Hindlimb muscle (tissue), 1 donor: ENCODE data around the gene SLC43A1. TPM values are rescaled to one million over a fixed set of nuclear protein-coding genes. Genes with fewer than 3 reads are reported as not detected.
"Not testable (repeated sequence)": the region's sequence is repeated elsewhere in the genome, so short reads cannot be mapped to it uniquely, and the experiment has no call there.

Experiments used
- DNase-seq: peaks from one replicate; pipeline ENCODE4 v3.0.0-alpha.2; 2013
- polyA plus RNA-seq: library from polyadenylated mRNA; unstranded; fragments of 120-200 nt; gene quantifications from one replicate; pipeline ENCODE4 v1.2.1, GENCODE V29; 2013; ENCODE audit not compliant: insufficient read length

SLC43A1 gene
- polyA plus RNA-seq, 1 donor: 19.3 TPM

DNA sequence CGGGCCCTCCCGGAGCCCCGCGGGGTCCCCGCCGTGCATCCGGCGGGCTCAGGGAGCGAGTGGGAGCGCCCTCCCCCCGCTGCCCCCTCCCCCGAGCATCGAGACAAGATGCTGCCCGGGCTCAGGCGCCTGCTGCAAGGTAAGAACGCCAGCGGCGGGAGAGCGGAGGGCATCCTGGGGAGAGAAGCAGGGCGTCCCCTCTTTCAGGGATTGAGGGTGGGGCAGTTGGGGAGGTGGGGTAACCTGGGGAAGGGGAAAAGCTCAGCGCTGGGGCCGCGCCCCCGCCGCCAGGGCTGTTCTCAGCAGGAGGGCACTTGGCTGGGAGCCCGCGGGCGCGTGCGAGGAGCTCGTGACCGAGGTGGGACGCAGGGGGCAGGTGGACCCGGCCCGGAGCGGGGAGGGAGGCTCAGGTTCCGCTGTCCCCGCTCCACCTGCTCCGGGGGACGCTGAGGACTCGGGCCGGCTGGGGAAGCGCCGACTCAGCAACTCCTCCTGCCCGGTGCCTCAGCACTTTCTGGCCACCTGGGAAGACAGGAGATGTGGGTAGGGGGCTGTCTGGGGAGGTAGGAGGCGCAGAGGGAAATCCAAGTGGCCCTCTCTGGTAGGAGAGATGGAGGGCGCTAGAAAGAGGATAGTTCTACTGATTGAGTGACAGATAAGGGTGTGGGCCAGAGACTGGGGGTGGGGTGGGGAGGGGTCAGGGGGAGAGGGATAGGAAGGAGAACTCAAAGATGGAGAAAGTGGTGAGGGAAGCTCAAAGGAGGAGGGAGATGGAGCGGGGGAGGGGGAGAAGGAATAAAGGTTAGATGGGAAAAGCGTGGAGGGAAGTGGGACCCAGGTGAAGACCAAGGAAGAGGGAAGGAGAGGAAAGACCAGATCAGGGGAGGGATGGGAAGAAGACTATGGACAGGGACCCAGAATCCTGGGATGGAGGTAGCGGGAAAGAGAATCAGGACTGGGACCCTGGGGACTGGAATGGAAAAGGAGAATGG, 54.4 kb downstream of the SLC43A1 start:
- no peak for DNase-seq

DNA sequence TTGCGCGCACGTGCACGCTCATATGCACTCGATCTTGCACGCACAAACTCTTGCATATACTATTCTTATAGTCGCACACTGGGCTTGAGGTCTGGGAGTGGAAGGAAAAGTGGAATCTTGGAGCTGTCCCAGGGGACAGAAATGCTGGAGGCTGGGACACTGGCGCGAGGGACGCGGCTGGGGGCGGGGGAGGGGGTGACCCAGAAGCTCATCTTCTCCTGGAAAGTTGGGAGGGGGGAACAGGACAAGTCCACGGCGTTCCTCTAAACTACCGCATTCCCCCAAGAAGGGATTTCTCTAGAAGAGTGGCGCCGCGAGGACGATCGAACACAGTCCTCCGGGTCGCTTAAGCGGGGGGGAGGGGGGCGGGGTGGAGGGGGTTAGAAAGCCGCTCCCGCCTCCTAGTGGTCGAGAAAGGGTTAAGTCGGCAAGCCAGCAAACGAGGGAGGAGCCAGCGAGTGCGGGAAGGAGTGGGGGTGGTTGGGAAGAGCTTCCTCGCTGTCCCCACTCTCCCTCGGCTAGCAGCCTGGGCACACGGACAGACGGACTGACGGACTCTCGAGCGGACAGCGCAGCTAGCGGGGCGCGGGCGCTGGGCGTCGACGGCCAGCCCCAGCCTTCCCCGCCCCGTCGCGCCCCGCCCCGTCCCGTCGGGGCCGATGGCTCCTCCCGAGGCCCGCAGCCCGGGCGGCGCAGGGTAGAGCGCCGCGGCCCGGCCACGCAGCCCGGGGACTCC, 55.3 kb downstream of the SLC43A1 start, which contains the start of gene RTN4RL2:
Gene RTN4RL2, plus strand, starts transcription at position 507 of the 736 bp plus-strand sequence. CDS start 338 bp downstream, outside the sequence.
- no peak for DNase-seq

DNA sequence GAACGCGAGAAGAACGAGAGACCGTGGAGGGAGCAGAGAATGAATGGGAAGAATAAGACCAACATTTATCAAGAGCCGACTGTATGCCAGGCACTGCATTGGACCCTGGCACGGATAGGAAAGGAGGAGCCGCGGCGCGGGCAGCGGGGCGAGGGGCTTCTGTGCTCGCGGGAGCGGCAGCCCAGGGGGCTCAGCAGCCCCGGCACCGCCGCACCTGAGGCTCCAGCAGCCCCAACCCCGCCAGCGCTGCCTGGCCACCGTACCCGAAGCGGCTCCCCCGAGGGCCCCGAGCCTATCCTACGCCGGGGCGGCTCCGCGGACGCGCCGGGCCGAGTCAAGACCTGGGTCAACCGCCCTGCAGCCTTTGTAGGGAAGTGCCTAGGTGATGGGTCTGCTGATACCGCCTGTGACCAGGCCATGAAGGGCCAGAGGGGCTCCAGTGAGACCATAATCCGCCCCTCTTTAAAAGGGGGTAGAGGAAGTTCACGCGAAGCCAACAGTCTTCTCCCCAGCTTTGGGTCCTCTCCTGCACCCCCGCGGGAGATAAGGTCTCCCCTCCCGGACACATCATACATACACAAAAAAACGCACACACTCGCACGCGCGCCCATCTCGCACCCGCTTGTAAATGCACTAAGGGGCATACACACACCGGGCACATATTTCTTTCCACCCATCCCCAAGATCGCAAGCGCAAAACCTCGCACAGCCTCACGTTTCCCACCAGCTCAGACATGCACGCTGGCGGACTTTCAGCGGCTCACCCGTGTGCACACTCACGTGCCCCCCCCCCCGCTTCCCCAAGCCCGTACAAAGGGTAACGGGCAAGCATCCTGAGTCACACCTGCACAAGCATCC, 56.1 kb downstream of the SLC43A1 start:
- DNase-seq: no peak

DNA sequence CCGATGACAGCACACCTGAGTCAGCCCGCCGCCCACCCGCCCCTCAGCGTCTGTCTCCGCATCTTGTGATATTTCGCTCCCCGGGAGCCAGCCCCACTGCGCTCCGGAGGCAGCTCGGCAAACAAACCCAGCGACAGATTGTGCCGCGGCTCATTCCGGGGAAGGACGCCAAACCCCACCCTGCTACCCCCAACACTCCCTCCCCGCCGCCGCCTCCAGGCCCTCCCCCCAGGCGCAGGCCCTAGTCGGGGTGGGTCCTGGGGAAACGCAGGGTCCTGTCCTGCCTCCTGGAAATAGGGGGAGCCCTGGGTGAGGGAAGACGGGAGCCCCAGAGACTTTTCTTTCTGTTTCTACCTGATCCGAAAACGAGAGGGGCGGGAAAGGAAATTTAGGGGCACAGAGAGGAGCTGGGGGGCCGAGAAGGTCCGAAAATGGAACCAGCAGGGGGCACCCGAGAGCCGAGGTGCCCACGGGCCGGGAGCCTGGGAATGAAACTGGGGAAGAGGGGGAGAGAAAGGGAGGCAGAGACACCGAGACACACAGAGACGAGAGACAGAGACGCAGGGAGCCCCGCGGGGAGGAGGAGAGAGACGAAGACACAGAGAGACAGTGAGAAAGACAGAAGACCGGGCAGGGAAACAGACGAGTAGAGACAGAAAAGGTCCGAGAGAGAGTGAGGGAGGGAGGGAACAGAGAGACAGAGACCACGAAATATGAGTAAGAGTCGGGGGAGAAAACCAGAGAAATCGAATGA, 56.9 kb downstream of the SLC43A1 start:
- no peak for DNase-seq

DNA sequence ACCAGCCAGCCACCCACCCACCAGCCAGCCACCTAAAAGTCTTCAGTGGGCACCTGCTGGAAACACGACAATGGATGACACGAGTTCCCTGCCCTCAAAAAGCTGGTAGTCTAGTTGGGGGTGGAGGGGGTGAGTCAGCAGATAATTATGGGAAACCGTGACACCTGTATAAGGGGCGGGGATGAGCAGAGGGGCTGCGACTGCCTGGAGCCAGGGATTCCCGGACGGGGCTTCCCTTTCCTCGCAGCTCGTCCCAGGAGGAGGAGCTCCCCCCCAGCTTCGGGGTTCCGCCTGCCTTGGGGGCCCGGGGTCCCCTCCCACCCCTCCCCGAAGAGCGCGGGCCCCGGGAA, 57.5 kb downstream of the SLC43A1 start:
- DNase-seq: no peak

DNA sequence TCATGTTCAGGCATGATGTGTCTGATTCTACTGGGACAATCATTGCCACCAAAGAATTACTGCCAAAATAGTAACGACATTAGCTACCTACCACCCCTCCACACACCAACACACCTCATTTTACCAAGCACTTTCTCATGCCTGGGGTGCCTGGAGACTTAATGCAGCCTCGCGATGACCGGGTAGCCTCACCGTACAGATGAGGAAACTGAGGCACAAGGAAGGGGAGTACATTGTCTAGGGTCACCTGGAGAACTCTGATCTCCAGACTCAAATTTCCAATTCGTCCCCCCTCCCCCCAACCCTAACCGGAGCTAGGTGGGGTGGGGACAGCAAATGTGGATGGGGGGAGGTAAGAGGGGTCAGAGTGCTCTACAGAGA, 57.9 kb downstream of the SLC43A1 start:
- DNase-seq: no peak

DNA sequence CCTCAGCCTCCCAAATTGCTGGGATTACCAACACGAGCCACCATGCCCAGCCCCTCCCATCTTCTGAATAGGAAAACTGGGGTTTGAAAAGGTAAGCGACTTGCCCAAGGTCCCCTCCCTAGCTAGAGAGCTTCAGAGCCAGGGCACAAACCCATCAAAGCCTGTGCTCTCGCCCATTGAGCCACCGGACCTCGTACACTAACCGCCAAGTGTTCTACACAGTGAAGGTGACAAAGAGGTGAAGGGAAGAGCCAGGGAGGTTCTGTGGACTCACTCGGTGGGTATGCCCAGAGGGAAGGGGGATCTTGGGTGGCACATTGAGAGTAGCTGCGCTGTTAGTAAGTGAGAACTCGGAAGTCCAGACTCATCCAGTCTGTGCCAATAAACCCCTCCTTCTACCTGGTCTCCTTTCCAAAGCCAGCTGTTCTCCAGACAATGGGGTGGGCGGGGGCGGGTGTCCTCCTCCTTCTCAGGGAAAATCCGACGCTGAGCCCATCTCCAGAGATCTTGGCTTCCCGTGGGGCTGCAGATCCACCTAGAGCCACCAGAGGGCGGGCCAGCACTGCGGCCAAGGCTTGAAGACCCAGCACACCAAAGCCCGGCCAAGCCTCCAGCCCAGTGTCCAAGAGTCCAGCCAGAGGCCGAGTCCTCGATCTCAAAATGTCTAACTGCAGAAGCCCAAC, 58.4 kb downstream of the SLC43A1 start:
- peak; percentile 90 for DNase-seq

DNA sequence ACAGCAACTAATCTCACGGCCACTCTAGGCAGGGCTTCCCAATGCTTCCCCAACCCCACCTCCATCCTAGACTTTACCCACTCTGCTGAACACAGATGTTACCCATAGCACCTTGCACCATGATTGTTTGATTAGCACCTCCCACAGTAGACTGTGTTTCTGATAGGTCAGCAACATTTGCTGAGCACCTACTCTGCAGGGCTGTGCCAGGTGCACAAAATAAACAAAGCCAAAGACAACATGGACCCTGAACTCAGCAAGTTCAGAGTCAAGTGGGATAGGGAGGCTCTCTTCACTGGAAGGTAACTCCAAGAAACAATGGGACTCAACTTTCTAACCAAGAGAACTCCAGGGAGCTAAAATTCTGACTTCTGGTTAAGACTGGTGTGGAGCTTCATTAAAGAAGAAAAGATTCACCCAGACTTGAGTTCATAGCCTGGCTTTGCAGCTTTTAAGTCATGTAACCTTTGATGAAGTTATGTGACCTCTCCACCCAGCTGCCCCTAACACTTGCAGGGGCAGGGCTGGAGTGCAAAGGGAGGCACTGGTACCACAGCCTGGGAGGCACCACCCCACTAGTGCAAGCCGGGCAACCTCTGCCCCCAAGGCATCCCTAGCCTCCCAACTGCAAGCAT, 61.8 kb downstream of the SLC43A1 start:
- no peak for DNase-seq

DNA sequence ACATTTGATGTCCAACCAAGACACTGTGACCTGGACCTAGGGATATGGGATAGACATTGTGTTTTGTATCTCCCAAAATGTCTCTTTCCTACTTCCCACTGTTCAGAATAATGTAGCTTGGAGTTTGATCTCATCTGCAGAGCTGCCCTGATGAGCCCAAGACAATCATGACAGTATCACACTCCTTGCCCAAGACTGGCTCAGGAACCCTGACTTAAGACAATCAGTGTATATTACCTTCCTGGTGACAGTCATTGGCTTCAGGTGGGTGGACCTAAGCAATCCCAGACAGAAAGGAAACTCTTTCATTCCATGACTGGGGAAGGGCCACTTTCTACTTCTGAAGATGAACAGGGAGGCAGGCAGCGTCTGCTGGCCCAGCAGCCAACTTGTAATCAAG, 69.4 kb downstream of the SLC43A1 start:
- no peak for DNase-seq

DNA sequence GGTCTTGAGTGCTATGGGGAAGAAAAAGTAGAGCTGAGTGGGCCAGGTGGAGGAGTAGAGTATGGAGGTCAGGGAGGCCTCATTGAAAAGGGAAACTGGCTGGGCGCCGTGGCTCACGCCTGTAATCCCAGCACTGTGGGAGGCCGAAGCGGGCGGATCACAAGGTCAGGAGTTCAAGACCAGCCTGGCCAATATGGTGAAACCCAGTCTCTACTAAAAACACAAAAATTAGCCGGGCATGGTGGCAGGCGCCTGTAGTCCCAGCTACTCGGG, 70.4 kb downstream of the SLC43A1 start:
- DNase-seq: not testable (repeated sequence)

DNA sequence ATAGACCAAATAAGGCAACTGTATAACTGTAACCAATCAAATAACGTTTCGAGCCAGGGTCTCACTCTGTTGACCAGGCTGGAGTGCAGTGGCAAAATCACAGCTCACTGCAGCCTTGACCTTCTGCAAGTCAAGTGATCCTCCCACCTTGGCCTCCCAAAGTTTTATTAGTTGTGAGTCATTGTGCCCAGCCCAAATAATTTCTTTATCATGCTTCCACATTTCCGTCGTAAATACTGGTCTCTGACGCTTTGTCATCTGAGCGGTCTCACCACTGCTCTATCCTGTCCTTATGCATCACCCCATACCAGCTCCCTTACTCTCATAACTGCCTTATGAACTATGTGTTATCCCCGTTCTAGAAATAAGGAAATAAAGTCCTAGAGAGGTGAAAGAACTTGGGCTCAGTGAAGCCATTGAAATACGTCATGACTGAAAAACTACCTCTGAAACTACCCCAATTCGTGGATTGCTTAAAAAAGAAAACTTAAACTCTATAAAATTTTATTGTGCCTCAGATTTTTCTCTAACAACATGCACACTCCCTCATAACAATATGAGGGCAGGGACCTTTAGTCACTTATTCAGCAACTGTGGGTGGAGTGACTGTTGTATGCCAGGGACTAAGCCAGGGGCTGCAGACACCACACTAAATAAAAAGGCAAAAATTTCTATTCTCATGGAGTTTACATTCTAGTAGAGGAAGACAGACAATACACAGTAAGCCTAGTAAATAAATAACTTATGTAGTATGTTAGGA, 71.0 kb downstream of the SLC43A1 start:
- no peak for DNase-seq

DNA sequence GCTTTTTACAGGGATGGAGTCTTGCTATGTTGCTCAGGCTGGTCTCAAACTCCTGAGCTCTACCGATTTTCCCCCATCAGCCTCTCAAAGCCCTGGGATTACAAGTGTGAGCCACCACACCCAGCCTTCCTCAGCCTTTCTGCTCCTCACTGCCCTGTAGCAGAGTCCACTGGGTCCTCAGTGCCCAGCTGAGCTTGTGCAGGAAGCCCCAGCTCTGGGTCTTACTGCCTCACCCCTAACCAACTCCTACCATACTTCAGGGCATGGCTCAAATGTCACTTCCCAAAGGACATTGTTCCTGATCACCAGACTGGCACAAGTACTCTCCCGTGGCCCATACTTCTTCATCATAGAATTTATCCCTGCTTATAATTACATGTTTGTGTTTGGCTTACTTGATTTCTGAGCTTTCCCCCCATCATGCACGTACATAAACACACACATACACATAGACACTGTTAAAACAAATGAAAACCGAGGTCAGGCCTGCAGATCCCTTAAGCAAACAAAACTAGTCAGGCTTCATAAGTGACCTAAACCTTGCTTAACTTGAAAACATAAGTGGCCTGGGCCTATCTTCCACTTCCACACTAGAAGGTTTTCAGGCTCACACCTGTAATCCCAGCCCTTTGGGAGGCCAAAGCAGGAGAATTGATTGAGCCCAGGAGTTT, 74.6 kb downstream of the SLC43A1 start:
- no peak for DNase-seq

DNA sequence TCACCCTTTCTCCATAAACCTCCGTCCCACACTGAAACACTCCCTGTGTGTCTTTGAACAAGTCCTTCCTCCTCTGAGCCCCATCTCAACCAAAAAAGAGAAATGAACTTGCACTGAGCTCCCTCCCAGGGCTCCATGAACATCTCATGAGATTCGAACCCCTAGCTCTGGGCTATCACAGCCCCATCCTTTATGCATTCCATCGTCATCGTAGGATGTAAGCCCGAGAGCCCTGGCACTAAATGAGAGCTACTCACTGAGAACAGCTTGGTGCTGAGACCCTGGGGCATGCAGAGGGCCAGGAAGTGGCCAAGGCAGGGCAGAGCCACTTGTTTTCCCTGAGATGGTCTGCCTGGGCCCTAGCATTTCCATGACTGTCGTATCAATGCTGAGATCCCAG, 75.7 kb downstream of the SLC43A1 start:
- DNase-seq: no peak

DNA sequence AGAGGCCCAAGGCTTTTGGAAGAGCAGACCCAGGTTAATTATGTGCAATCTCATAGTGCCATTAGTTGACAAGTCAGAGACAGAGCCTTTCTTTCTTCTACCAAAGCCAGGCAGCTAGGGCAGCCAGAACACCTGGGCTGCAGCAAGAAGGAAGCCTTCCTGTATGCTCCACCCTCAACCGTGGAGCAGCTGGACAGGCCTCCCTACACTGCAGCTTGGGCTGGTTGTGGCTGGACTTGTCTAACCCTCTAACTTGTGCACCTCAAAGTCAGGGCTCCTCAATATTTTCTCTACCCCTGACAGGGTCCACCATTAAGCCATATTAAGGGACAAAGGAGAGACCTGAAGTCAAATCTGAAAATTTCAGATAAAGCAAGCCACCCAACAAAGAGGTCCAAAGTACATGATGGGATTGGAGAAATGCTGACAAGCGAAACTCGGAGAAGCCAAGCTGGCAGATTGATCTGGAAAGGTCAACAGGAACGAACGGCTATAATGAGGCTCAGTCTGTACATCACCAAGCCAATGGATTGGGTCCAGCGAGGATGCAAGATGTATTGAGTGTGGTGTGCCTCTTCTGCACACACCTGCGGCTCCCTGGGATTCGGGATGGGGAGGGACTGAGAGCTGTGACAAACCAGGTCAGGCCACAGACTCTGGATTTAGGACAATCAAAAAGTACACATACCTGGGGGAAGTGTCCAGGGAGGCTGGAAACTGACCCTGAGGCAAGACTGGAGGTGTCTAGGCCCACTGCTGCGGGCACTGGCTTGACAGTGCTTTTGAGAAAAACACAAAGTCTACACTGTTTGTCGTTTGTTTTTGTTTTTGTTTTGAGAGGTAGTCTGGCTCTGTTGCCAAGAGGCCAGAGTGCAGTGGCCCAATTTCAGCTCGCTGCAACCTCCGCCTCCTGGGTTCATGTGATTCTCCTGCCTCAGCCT, 76.9 kb downstream of the SLC43A1 start:
- DNase-seq: no peak

DNA sequence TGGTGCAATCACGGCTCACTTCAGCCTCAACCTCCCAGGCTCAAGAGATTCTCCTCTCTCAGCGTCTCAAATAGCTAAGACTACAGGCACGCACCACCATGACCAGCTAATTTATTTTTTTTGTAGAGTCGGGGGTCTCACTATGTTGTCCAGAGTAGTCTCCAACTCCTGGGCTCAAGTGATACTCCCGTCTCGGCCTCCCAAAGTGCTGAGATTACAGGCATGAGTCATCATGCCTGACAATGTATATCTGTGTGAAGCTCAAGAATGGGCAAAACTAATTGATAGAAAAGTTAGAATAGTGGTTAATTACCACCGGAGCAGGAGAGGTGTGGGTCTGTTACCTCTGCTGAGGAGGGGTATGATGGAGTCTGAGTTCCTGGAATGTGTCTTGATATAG, 79.5 kb downstream of the SLC43A1 start:
- DNase-seq: no peak

DNA sequence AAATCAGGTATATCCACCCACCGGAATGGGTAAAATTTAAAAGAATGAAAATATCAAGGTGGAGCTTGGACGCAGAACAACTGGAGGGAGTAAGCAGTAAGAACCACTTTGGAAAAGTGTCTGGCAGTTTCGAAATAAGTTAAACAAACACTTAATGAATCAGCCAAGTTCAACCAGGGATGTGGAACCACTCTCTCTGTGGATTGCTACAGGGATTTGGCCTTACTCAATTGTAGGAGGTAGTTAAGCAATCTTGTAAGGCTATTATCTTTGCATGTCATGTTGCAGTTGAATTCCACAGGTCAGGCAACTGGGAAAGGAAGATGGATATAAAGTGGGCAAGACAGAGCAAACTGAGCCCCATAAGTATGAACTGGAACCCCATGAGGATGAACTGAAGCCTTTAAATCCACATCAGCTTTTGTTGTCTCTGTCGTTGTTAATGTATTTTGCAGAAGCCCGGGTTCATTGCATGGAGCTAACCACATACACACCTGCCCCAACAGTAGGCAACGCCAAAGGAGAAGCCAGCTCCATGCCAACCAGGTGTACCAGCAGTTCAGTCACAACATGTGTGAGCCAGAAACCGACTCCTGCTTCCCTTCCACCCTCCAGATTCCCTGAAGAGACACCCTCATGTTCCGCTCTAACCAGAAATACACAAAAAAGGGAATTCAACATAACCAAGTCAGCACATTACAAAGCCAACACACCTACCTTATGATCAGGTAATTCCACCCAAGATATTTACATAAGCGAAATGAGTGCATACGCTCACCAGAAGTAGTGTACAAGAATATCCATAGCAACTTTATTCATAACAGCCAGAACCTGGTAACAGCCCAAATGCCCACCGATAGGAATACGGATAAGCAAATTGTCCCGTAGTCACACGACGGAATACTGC, 80.6 kb downstream of the SLC43A1 start:
- no peak for DNase-seq
